WTC11 (cell line): Measurements from ENCODE around the gene LGALS1. TPM values are rescaled to one million over a fixed set of nuclear protein-coding genes. Genes with fewer than 3 reads are reported as not detected.

Source experiments
- ATAC-seq: fragments of 200-7000 bp; cut with Tn5 transposase; 2 replicates; pipeline ENCODE4 v1.10.0; 2021; ENCODE audit warnings: mild to moderate bottlenecking, moderate library complexity
- CTCF ChIA-PET: fragments of 300-600 bp; sonication (Branson Sonifier 250); formaldehyde crosslinking; loops from one replicate; lab custom pipeline; 2021; ENCODE audit warnings: antibody characterized with exemption; lab: Charles Lee
- POLR2A ChIA-PET: fragments of 350-600 bp; sonication (Branson Sonifier 250); formaldehyde crosslinking; loops from one replicate; lab custom pipeline; 2021; ENCODE audit warnings: antibody characterized with exemption; lab: Charles Lee
- DNase-seq: peaks from one replicate; pipeline ENCODE4 v3.0.0; 2021; ENCODE audit warnings: low spot score
- H3K27ac Mint-ChIP-seq: 2 replicates; pipeline ENCODE4 v1.8.0; 2021; ENCODE audit warnings: mixed read lengths
- H3K27me3 Mint-ChIP-seq: 2 replicates; pipeline ENCODE4 v1.8.0; 2021; ENCODE audit warnings: low read depth, mild to moderate bottlenecking, moderate library complexity, mixed read lengths
- H3K36me3 Mint-ChIP-seq: 2 replicates; pipeline ENCODE4 v1.8.0; 2021; ENCODE audit warnings: mixed read lengths
- H3K4me1 Mint-ChIP-seq: 2 replicates; pipeline ENCODE4 v1.8.0; 2022; ENCODE audit warnings: mixed read lengths
- H3K4me3 Mint-ChIP-seq: 2 replicates; pipeline ENCODE4 v1.8.0; 2021; ENCODE audit warnings: mild to moderate bottlenecking, moderate library complexity, mixed read lengths
- H3K9me3 Mint-ChIP-seq: 2 replicates; pipeline ENCODE4 v1.8.0; 2021; ENCODE audit warnings: mixed read lengths
- AR ChIP-seq: fragments of 250-450 bp; sonication (Bioruptor Pico); IDR thresholded peaks from 2 replicates; pipeline ENCODE4 v1.9.0; 2021; ENCODE audit warnings: mild to moderate bottlenecking
- ATF1 ChIP-seq: sonication (generic); formaldehyde crosslinking; IDR thresholded peaks from 2 replicates; pipeline ENCODE4 v1.8.1; 2023; ENCODE audit warnings: mild to moderate bottlenecking, moderate library complexity, missing genetic modification reagents
- ATF3 ChIP-seq: sonication (generic); formaldehyde crosslinking; conservative IDR thresholded peaks from 2 replicates; pipeline ENCODE4 v1.8.1; 2022; ENCODE audit warnings: mild to moderate bottlenecking, missing genetic modification reagents
- CBFB ChIP-seq: sonication (generic); formaldehyde crosslinking; IDR thresholded peaks from 2 replicates; pipeline ENCODE4 v1.8.1; 2022; ENCODE audit warnings: mild to moderate bottlenecking, low read depth, missing genetic modification reagents
- CDX4 ChIP-seq: fragments of 250-450 bp; sonication (Bioruptor Pico); IDR thresholded peaks from 2 replicates; pipeline ENCODE4 v1.9.0; 2021; ENCODE audit warnings: moderate library complexity, mild to moderate bottlenecking, inconsistent platforms, borderline replicate concordance
- GRHL2 ChIP-seq: fragments of 250-450 bp; sonication (Bioruptor Pico); IDR thresholded peaks from 2 replicates; pipeline ENCODE4 v1.8.0; 2022; ENCODE audit warnings: mild to moderate bottlenecking, moderate library complexity; ENCODE audit not compliant: insufficient replicate concordance, severe bottlenecking
- IRF2 ChIP-seq: sonication (generic); formaldehyde crosslinking; IDR thresholded peaks from 2 replicates; pipeline ENCODE4 v1.8.0; 2022; ENCODE audit warnings: low read depth, missing genetic modification reagents, borderline replicate concordance
- KAT7 ChIP-seq: sonication (generic); formaldehyde crosslinking; IDR thresholded peaks from 2 replicates; pipeline ENCODE4 v1.8.1; 2023; ENCODE audit warnings: missing genetic modification reagents, mild to moderate bottlenecking, borderline replicate concordance
- NFE2L1 ChIP-seq: sonication (generic); formaldehyde crosslinking; IDR thresholded peaks from 2 replicates; pipeline ENCODE4 v1.8.1; 2023; ENCODE audit warnings: missing genetic modification reagents
- NR2C2 ChIP-seq: sonication (generic); formaldehyde crosslinking; IDR thresholded peaks from 2 replicates; pipeline ENCODE4 v1.8.0; 2022; ENCODE audit warnings: mild to moderate bottlenecking, missing genetic modification reagents
- NR3C1 ChIP-seq: sonication (generic); formaldehyde crosslinking; conservative IDR thresholded peaks from 2 replicates; pipeline ENCODE4 v1.8.1; 2023; ENCODE audit warnings: low read depth, mild to moderate bottlenecking, missing genetic modification reagents
- SMAD4 ChIP-seq: sonication (generic); formaldehyde crosslinking; IDR thresholded peaks from 2 replicates; pipeline ENCODE4 v1.8.0; 2022; ENCODE audit warnings: mild to moderate bottlenecking, missing genetic modification reagents
- SOX15 ChIP-seq: fragments of 250-450 bp; sonication (Bioruptor Pico); IDR thresholded peaks from 2 replicates; pipeline ENCODE4 v1.9.0; 2021; ENCODE audit warnings: mild to moderate bottlenecking
- STAT6 ChIP-seq: sonication (generic); formaldehyde crosslinking; conservative IDR thresholded peaks from 2 replicates; pipeline ENCODE4 v1.8.1; 2023; ENCODE audit warnings: mild to moderate bottlenecking, low read depth, missing genetic modification reagents, moderate library complexity
- ZBTB43 ChIP-seq: sonication (generic); formaldehyde crosslinking; IDR thresholded peaks from 2 replicates; pipeline ENCODE4 v1.8.1; 2023; ENCODE audit warnings: mild to moderate bottlenecking, missing genetic modification reagents
- ZNF423 ChIP-seq: fragments of 250-450 bp; sonication (Bioruptor Pico); IDR thresholded peaks from 2 replicates; pipeline ENCODE4 v2.1.2; 2022; ENCODE audit warnings: mild to moderate bottlenecking, moderate library complexity
- total RNA-seq: library from RNA; stranded (reverse); gene quantifications from 3 replicates; pipeline ENCODE4 v1.2.3, GENCODE V29; 2021
- TF ChIP-seq, protein P1 (sequence below): sonication (generic); formaldehyde crosslinking; IDR thresholded peaks from 2 replicates; pipeline ENCODE4 v1.8.1; 2023; ENCODE audit warnings: mild to moderate bottlenecking, missing genetic modification reagents
- TF ChIP-seq, protein P2 (sequence below): sonication (generic); formaldehyde crosslinking; IDR thresholded peaks from 2 replicates; pipeline ENCODE4 v1.8.1; 2022; ENCODE audit warnings: low read depth, missing genetic modification reagents, borderline replicate concordance
- TF ChIP-seq, protein P3 (sequence below): fragments of 250-450 bp; sonication (Bioruptor Pico); IDR thresholded peaks from 2 replicates; pipeline ENCODE4 v2.1.2; 2022; ENCODE audit warnings: mild to moderate bottlenecking, moderate library complexity

The LGALS1 gene
- total RNA-seq, 1 experiment from 2014 or later = 17.3 TPM

- no peak for TF ChIP-seq AR (CRISPR knock-in tag)
- TF ChIP-seq NR2C2 (CRISPR knock-in tag) = no peak
- no peak for TF ChIP-seq ZBTB43 (CRISPR knock-in tag)
- no peak for TF ChIP-seq NR3C1 (CRISPR knock-in tag)
These were observed 28.1 kb upstream of the LGALS1 start (continued) for GRCh38 chr22:37647317-37647716.

DNA sequence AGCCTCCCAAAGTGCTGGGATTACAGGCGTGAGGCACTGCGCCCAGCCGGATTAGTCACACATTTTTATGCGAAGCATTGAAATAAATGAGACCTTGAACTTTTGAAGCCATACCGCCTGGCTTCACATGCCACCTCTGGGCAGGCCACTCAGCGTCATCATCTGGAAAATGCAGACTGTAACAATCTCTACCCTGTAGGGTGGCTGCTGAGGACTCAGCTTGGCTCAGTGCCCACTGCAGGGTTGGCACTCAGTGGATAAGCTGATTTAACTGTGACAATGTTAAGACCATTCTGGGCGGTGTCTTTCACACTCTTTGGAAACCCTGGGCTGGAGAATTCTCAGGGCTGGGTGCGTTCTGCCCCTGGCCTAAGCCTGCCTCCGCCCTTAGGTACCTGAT is 27.5 kb upstream of the LGALS1 start:
- CTCF ChIA-PET = interaction anchor here (0.7 kb wide), 1 partner anchor 50 kb away, joined by 3 read pairs; no protein-coding TSS in a partner anchor
- Mint-ChIP-seq H3K4me1 (no peaks in the 10 kb centered on the region; the same call in 1 of the 2 replicates), H3K27ac (no peak overlapping the region), H3K36me3 (peaks cover 37% of the 10 kb centered on the region), H3K27me3 (no peaks in the 10 kb centered on the region), H3K9me3 (no peaks in the 10 kb centered on the region)
- no peak for ATAC-seq
- no peak for DNase-seq
- POLR2A ChIA-PET = no interaction called here
- no peak for TF ChIP-seq ATF1 (CRISPR knock-in tag)
- TF ChIP-seq IRF2 (CRISPR knock-in tag) = no peak
- no peak for TF ChIP-seq GRHL2 (CRISPR knock-in tag)
- TF ChIP-seq, protein P1, sequence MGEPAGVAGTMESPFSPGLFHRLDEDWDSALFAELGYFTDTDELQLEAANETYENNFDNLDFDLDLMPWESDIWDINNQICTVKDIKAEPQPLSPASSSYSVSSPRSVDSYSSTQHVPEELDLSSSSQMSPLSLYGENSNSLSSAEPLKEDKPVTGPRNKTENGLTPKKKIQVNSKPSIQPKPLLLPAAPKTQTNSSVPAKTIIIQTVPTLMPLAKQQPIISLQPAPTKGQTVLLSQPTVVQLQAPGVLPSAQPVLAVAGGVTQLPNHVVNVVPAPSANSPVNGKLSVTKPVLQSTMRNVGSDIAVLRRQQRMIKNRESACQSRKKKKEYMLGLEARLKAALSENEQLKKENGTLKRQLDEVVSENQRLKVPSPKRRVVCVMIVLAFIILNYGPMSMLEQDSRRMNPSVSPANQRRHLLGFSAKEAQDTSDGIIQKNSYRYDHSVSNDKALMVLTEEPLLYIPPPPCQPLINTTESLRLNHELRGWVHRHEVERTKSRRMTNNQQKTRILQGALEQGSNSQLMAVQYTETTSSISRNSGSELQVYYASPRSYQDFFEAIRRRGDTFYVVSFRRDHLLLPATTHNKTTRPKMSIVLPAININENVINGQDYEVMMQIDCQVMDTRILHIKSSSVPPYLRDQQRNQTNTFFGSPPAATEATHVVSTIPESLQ (CRISPR knock-in tag) = no peak
- TF ChIP-seq SMAD4 = no peak
- TF ChIP-seq NFE2L1 = no peak
- TF ChIP-seq ZNF423 (CRISPR knock-in tag) = no peak
- TF ChIP-seq, protein P2, sequence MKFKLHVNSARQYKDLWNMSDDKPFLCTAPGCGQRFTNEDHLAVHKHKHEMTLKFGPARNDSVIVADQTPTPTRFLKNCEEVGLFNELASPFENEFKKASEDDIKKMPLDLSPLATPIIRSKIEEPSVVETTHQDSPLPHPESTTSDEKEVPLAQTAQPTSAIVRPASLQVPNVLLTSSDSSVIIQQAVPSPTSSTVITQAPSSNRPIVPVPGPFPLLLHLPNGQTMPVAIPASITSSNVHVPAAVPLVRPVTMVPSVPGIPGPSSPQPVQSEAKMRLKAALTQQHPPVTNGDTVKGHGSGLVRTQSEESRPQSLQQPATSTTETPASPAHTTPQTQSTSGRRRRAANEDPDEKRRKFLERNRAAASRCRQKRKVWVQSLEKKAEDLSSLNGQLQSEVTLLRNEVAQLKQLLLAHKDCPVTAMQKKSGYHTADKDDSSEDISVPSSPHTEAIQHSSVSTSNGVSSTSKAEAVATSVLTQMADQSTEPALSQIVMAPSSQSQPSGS (CRISPR knock-in tag) = no peak
- TF ChIP-seq STAT6 (CRISPR knock-in tag) = no peak
- TF ChIP-seq ATF3 (CRISPR knock-in tag) = no peak
- no peak for TF ChIP-seq CBFB (CRISPR knock-in tag)
- TF ChIP-seq, protein P3, sequence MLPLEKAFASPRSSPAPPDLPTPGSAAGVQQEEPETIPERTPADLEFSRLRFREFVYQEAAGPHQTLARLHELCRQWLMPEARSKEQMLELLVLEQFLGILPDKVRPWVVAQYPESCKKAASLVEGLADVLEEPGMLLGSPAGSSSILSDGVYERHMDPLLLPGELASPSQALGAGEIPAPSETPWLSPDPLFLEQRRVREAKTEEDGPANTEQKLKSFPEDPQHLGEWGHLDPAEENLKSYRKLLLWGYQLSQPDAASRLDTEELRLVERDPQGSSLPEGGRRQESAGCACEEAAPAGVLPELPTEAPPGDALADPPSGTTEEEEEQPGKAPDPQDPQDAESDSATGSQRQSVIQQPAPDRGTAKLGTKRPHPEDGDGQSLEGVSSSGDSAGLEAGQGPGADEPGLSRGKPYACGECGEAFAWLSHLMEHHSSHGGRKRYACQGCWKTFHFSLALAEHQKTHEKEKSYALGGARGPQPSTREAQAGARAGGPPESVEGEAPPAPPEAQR (CRISPR knock-in tag) = no peak
- no peak for TF ChIP-seq CDX4 (CRISPR knock-in tag)
- no peak for TF ChIP-seq SOX15 (CRISPR knock-in tag)
- no peak for TF ChIP-seq KAT7 (CRISPR knock-in tag)
- TF ChIP-seq, all 79 proteins: peak for 0
- H3K4me3 Mint-ChIP-seq = no peak overlapping the region
